Measurements from ENCODE around the gene SMYD3. TPM values are rescaled to one million over a fixed set of nuclear protein-coding genes. Genes with fewer than 3 reads are reported as not detected.

The SMYD3 gene
- total RNA-seq, 3 donors from 2014 or later: 16.8 to 28.8 (median 19.5) TPM

GRCh38 chr1:245961137-245961540 lies 545.9 kb downstream of the SMYD3 start:
- TF ChIP-seq POLR2A (IDR thresholded peaks at IDR 0.05): no peak
- TF ChIP-seq POLR2AphosphoS5 (IDR thresholded peaks at IDR 0.05): no peak
- no peak for TF ChIP-seq CTCF (IDR thresholded peaks at IDR 0.05)
- no peaks in the 10 kb centered on the region for H3K27me3 ChIP-seq
- H3K27ac ChIP-seq: no peak overlapping the region
- H3K9me3 ChIP-seq: peaks cover 0 to under 1% of the 10 kb centered on the region in 2 donors
- no peak overlapping the region for H3K4me3 ChIP-seq
- no peaks in the 10 kb centered on the region for H3K36me3 ChIP-seq
- H3K4me1 ChIP-seq: no peaks in the 10 kb centered on the region
- intact Hi-C loops (cut with DNase I; ENCODE audit: low total_unique reads): no loop called here
- DNase-seq (ENCODE audit: low spot score in 2 of 2): no peak

GRCh38 chr1:245960171-245960570 lies 546.9 kb downstream of the SMYD3 start:
- intact Hi-C loops (cut with DNase I; ENCODE audit: low total_unique reads): no loop called here
- no peaks in the 10 kb centered on the region for H3K4me1 ChIP-seq
- TF ChIP-seq POLR2AphosphoS5 (IDR thresholded peaks at IDR 0.05) (no peak), CTCF (IDR thresholded peaks at IDR 0.05) (no peak), POLR2A (IDR thresholded peaks at IDR 0.05) (no peak)
- H3K9me3 ChIP-seq: no peaks in the 10 kb centered on the region
- no peak for DNase-seq (ENCODE audit: low spot score in 2 of 2)
- no peak overlapping the region for H3K4me3 ChIP-seq
- H3K27me3 ChIP-seq: no peaks in the 10 kb centered on the region
- no peaks in the 10 kb centered on the region for H3K36me3 ChIP-seq
- no peak overlapping the region for H3K27ac ChIP-seq

GRCh38 chr1:245958016-245958415 lies 549.1 kb downstream of the SMYD3 start:
- H3K4me3 ChIP-seq: no peak overlapping the region
- no peaks in the 10 kb centered on the region for H3K9me3 ChIP-seq
- H3K36me3 ChIP-seq: no peaks in the 10 kb centered on the region
- no peaks in the 10 kb centered on the region for H3K4me1 ChIP-seq
- TF ChIP-seq CTCF (IDR thresholded peaks at IDR 0.05) (no peak), POLR2AphosphoS5 (IDR thresholded peaks at IDR 0.05) (no peak), POLR2A (IDR thresholded peaks at IDR 0.05) (no peak)
- H3K27ac ChIP-seq: no peak overlapping the region
- H3K27me3 ChIP-seq: no peaks in the 10 kb centered on the region
- intact Hi-C loops (cut with DNase I; ENCODE audit: low total_unique reads): no loop called here
- DNase-seq (ENCODE audit: low spot score in 2 of 2): no peak

- intact Hi-C loops (cut with DNase I; ENCODE audit: low total_unique reads): no loop called here
- no peaks in the 10 kb centered on the region for H3K9me3 ChIP-seq
- H3K36me3 ChIP-seq: no peaks in the 10 kb centered on the region
- H3K4me1 ChIP-seq: no peaks in the 10 kb centered on the region
- DNase-seq (ENCODE audit: low spot score in 2 of 2): no peak
- H3K4me3 ChIP-seq: no peak overlapping the region
- no peak overlapping the region for H3K27ac ChIP-seq
- H3K27me3 ChIP-seq: no peaks in the 10 kb centered on the region
- TF ChIP-seq POLR2AphosphoS5 (IDR thresholded peaks at IDR 0.05) (no peak), POLR2A (IDR thresholded peaks at IDR 0.05) (no peak), CTCF (IDR thresholded peaks at IDR 0.05) (no peak)
Observed at GRCh38 chr1:245957427-245957826, 549.7 kb downstream of the SMYD3 start.

- Histone ChIP-seq H3K27me3 (no peaks in the 10 kb centered on the region), H3K27ac (no peak overlapping the region), H3K4me3 (no peak overlapping the region), H3K36me3 (no peaks in the 10 kb centered on the region), H3K4me1 (no peaks in the 10 kb centered on the region), H3K9me3 (no peaks in the 10 kb centered on the region)
- intact Hi-C loops (cut with DNase I; ENCODE audit: low total_unique reads): no loop called here
- TF ChIP-seq CTCF (IDR thresholded peaks at IDR 0.05) (no peak), POLR2AphosphoS5 (IDR thresholded peaks at IDR 0.05) (no peak), POLR2A (IDR thresholded peaks at IDR 0.05) (no peak)
- no peak for DNase-seq (ENCODE audit: low spot score in 2 of 2)
Observed at GRCh38 chr1:245956225-245956624, 550.9 kb downstream of the SMYD3 start.
